ENCODE measurements around the gene NOS1AP.

NOS1AP gene

GRCh38 chr1:162139211-162139610 is 69.7 kb downstream of the NOS1AP start:
- no peak for DNase-seq

- peak in 1 of 2 experiments; percentile 14 for DNase-seq
Observed at GRCh38 chr1:162141281-162142054, 72.0 kb downstream of the NOS1AP start.

- no peak for DNase-seq
Observed at GRCh38 chr1:162142968-162143367, 73.5 kb downstream of the NOS1AP start.

GRCh38 chr1:162144268-162144667 is 74.8 kb downstream of the NOS1AP start:
- no peak for DNase-seq

DNA sequence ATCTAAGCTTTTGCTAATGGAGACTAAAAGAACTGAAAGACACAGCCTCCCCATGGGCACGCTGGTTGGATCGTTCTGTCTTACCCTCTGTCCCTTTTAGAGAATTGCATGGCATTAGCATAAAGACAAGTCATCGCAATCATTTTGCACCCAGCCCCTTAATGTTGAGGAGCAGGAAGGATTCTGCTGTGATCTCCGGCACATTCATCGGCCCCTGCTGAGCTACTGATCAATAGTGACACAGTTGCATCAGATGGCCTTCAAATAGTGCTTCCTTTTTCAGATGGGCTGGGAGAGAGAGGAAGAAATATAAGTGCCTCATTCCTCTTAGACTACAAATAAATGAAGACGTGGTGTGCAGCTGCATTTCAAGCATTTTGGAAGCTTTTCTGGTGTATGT is 75.4 kb downstream of the NOS1AP start:
- DNase-seq = no peak

DNA sequence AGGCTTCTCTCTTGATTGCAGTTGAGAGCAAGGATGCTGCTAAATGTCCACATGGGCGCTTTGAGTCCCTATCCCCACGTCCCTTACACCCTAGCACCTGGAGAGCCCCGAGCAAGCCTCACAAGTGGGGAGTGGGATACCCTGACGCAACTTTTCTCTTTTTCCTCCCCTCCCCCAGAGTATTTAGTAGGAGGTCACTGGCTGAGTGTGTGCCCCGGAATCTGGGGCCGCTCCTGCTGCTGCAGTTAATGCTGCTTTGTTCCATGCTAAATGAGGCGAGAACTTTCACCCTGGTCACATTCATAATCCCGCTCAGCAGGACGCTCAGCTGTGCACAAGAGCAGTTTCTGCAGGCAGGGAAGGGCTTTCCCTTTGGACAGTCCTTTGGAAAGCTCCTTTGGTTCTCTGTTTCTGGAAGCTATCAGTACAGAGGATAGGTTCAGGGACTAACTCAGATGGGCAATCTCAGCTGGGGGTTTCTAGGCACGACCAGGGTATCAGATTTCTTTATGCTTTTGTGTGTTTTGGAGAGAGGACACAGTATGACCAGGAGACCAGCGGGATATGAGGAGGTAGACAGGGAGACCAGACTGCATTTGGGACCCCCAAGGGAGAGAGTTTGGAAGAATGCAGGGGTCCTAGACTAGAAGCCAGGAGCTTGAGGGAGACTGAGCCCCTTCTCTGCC is 75.9 kb downstream of the NOS1AP start:
- DNase-seq = no peak

DNA sequence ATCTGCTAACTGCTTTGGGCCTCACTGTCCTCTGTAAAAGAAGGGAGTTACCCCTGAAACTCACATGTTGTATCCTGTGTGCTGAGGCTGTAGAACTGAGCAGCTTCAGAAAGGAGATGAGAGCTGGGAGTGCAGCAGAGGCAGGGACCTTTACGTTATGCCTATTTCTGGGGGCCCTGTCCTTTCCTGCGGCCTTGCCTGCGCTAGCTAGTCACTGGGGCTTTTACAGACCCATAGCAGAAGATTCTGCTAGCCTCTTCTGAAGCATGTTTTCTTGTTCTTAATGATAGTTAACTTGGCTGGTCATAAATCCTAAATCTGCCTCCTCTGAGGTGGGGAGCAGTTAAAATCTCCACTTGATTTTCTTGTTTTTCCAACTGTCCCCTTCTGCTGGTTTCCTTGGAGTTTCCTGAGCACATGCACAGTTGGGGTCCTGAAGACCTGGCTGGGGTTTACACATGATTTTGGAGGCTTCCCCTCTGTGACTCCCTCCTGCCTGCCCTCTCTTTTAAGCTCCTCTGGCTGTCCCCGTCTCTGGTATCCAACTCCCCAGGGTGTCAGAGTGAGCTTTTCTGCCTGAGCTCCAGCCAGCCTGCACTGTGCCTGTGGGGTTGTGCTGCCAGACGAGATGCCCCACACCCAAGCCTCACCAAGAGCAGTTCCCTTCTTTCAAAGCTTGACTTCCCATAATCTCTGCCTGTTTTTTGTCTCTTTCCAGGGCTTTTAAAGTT is 76.6 kb downstream of the NOS1AP start:
- no peak for DNase-seq

- no peak for DNase-seq
Observed at GRCh38 chr1:162147760-162148159, 78.3 kb downstream of the NOS1AP start.

DNA sequence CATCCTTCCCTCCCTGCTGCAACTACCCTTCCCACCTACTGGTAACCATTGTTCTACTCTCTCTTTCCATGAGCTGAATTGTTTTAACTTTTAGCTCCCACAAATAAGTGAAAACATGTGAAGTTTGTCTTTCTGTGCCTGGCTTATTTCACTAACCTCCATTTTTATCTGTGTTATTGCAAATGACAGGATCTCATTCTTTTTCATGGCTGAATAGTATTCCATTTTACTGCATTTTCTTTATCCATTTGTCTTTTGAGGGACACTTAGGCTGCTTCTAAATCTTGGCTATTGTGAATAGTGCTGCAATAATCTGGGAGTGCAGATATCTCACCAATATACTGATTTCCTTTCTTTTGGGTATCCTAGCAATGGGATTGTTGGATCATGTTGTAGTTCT is 80.6 kb downstream of the NOS1AP start:
- no peak for DNase-seq

DNA sequence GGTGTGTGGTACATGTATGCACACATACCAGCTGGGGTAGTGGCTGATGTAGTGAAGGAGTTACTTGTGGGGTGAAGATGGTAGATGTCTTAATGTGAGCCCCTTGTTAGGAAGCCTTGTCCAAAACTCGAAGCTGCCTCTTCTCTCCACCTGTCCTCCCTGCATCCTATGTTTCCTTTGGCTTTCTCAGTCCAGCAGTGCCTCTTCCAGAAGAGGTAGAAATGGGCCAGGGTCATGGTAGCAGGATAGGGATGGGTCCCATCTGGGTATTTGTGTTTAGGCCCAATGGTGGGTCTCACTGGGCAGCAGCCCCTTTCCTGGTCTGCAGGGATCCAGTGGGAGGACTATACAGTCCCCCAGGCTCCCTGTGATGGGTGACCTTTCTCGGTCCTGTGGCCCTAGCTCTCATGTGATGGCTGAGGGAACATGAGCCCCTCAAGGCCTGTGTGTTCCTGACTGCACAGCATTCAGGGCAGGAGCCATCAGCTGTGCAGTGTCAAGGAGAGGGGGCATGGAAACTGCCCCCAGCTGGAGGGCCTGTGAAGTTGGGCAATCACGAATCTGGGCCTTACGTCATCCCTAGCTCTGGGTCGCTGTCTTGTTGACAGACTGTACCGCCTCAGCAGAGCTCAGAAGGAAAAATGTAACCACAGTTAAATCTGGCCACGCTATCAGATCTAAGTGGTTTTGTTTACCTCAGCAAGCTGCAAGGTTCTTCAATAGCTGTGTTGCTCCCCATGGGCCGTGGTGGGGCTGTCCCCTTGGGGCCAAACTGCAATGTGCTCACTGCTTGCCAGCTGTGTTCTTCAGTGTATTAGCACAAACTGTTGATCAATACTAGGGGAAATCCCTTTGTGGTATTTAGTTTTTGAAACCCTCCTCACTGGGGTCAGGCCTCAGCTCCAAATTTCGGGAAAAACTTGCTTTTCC is 82.7 kb downstream of the NOS1AP start:
- DNase-seq = no peak

GRCh38 chr1:162153374-162153773 is 83.9 kb downstream of the NOS1AP start:
- no peak for DNase-seq

DNA sequence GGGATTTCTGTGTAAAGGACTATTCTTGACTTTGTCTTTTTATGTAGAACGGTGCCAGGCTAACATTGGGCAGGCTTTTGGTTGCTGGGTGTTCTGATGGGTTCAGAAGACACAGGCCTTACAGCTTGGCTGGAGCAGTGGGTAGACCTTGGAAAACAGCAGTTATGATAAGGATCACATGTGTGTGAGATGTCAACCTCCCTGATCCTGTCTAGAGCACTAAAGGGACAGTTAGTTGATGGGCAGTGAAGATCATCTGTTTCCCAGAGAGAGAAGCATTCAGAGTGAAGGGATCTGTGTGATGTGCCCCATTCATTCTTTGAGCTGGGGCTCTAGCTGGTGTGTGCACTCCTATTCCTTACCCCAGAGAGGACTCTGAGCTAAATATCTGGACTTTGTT is 88.0 kb downstream of the NOS1AP start:
- DNase-seq = no peak

DNA sequence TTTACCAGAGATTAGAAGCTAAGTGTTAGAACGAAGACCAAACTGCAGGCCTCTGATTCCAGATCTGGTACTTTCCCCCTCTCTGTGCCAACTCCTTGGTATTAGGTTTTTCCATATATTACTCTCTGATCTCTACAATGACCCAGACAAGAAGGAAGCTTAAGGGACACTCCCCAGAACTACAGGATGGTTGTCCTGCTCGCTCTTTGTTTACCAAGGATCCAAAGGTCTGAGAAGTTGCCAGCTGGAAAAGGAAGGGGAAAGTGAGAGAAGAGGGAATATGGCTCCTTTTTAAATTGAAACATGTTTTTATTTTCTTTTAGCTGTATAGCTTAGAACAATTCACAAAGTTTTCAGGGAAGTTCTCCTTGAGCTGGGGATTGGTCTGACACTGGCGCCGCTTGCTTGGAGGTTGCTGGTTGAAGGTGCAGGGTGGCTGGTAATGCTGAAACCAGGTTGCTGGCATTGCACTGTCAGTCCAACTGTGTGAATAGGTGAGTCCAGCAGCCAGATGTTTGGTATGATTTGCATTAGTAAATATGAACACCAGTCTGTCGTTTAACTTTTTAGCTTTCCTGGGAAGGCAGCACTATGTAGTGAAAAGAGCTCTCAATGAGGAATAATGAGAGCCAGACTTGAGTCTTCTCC is 89.3 kb downstream of the NOS1AP start:
- DNase-seq = no peak

DNA sequence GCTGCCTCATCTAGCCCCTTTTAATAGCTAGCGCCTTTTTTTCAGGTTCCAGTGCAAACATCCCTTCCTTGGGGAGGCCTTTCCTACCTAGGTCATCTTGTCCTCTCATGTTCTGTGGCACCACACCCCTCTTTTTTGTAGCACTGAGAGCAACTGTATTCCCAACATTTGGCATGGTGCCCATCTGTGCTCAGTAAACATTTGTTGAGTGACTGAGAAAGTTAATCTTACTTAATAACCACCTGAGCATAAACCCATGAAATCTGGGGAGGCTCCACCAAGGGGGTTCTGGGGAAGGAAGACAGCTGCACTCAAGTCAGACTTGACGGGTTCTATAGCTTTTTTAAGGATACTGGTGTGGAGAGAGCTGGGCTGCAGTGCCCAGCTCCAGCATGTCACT is 90.0 kb downstream of the NOS1AP start:
- no peak for DNase-seq

DNA sequence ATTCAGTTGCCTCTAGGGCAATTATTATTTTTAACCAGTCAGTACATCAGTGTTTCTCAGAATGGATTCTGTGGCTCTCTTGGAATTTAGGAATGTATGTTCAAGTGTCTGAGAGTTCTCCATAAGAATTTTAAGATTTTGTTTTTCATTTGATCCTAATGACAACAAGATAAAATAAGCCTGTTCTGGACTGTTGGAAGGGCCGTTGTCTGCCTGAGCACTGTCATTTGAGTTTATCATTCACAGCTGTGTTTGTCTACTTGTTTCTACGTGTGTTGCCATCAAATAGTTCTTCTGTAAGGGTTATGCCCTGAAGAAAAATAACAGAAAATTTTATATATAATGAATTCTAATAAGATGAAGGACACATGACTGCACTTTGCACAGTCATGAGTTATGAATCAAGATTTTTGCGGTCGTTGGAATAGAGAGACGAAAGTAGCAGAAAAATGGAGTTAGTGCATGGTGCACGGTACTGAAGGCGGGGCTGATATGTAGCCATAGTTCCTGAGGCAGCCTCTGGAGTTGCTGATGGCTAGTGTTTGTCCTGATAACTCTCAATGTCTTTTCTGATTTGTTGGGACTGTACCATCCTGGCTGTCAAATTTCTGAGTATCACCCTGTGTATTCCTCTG is 92.5 kb downstream of the NOS1AP start:
- no peak for DNase-seq

DNA sequence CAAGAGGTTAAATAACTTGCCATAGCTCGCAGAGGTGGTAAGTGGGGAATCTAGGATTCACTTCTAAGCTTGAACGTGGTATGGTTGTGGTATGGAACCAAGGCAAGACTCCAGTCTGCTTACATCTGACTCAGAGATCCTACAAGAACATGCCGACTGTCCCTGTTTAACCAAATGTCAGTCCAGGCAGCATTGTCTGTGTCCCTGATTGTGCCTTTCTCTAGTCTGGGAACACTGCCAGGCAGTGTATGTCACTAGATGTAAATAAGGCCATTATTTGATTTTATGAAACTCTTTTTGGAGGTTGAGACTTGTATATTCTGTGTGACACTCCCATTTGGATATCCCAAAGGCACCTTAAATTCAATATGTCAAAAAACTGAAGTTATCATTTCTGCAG is 96.0 kb downstream of the NOS1AP start:
- DNase-seq = no peak

GRCh38 chr1:162166917-162167615 is 97.6 kb downstream of the NOS1AP start:
- DNase-seq = no peak

DNA sequence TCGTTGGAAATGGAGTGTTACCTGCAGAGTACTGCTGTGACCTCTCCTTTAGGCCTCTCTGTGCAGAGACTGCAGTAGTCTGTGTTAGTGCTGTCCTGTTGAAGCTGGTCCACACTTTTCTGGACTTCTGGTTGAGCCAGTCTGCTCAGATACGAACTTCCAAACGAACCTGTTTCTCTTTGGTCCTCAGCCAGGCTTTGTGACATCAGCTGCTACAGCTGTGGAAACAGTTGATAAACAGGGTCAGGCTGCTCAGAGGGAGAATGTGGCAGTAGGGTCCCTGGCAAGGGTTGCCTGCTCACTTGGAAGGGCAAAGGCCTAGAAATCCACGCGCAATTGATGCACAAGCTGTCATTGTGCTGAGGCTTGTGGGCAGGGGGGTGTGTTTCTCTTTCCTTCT is 98.8 kb downstream of the NOS1AP start:
- DNase-seq = no peak

DNA sequence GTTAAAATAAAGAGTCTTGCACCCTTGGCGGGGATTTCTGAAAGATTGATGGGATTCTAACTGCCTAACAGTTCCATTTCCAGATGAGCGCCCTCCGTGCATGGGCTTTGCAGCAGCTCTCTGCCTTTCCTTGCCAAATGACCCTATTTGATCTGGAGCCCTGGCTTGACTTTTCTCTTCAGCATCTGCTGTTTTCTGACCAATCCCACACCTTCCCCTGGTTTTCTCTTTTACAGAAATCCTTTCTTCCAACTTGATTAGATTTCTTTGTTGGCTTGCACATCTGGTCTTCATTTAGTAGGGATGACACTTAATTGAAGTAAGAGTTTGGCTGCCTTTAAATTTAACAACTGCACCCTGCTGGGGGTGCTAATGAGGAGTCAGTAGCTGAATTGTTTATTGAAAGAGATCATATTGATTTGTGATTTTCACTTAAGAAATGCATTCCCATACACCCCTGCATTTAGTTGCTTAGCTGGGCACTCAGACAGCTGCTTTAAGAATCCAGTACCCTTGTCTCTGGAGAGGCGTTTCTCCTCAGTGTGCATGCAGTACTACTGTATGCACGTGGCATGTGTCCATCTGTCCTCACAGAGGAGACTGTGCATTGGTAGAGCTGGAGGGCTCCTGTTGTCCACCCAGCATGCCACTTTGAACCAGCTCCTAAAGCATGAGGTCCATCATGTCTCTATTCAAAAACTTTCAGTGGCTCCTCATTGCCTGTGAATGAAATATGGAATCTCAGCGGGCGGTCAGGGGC is 99.7 kb downstream of the NOS1AP start:
- no peak for DNase-seq

DNA sequence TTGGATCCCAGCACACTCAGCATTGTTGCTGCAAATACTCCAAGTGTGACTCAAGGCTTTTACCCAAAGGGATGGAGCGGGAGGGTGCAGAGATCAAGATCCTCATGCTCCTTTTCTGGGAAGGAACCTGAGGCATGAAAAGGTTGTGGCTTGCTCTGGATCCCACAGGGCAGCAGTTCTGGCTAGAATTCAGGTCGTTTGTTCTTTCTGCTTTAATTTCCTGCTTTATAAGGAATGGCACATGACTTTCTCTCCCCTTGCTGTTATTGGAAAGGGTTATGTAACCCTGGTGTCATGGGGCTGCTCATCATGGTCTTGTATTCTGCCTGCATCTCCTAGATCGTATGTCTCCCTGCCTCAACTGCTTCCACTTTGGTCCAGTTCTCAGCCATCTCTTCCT is 101.6 kb downstream of the NOS1AP start:
- DNase-seq = no peak
